PFSK-1 (cell line): ENCODE data around the gene MGST2.

Source experiments
- POLR2AphosphoS5 ChIP-seq: IDR thresholded peaks from 2 replicates; pipeline ENCODE4 v1.6.1; 2012; ENCODE audit warnings: low read depth, mild to moderate bottlenecking, control low read depth, low read length, moderate library complexity
- TAF1 ChIP-seq: IDR thresholded peaks from 2 replicates; pipeline ENCODE4 v1.6.1; 2012; ENCODE audit warnings: low read length, control low read depth, borderline replicate concordance; ENCODE audit not compliant: insufficient read depth
- TF ChIP-seq, protein P1 (sequence below), 2 experiments: IDR thresholded peaks; 2 replicates each; pipeline versions ENCODE4 v1.6.1 to v1.8.0; 2011 to 2012; ENCODE audit warnings: low read depth in 2 of 2, low read length in 2 of 2, control low read depth in 1 of 2, inconsistent platforms in 1 of 2, mild to moderate bottlenecking in 1 of 2, moderate library complexity in 1 of 2; ENCODE audit not compliant: insufficient read depth in 1 of 2

DNA sequence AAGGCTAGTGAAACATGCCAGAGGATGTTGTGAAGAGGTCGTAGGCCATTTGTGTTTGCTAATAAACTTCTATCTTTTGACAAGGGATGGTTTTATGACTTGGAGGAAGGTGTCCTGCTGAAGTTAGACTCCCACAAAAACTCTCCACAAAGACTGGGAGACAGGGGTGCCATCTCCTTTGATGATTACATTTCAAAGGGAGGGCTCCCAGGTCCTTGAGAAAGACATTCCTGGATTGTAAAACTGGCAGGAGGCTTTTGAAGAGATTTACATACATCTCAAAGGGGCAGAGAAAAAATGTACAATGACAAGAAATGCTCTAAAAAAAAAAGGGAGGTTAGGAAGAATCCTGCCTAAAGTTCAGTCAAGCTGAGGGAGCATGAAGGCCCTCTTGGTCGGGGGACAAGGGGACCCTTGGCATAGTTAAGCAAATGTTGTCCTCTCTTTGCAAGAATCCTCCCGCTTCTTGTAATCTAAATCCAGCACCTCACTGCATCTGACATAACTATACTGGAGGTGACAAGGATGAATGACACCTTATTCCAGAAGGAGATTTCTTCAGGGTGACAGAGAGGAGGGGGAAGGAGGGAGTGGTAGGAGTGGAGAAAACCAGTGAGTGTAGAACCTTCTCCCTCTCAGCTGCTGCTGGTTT is 41.1 kb upstream of the MGST2 start:
- TF ChIP-seq TAF1 (no peak), POLR2AphosphoS5 (no peak)
- TF ChIP-seq, protein P1, sequence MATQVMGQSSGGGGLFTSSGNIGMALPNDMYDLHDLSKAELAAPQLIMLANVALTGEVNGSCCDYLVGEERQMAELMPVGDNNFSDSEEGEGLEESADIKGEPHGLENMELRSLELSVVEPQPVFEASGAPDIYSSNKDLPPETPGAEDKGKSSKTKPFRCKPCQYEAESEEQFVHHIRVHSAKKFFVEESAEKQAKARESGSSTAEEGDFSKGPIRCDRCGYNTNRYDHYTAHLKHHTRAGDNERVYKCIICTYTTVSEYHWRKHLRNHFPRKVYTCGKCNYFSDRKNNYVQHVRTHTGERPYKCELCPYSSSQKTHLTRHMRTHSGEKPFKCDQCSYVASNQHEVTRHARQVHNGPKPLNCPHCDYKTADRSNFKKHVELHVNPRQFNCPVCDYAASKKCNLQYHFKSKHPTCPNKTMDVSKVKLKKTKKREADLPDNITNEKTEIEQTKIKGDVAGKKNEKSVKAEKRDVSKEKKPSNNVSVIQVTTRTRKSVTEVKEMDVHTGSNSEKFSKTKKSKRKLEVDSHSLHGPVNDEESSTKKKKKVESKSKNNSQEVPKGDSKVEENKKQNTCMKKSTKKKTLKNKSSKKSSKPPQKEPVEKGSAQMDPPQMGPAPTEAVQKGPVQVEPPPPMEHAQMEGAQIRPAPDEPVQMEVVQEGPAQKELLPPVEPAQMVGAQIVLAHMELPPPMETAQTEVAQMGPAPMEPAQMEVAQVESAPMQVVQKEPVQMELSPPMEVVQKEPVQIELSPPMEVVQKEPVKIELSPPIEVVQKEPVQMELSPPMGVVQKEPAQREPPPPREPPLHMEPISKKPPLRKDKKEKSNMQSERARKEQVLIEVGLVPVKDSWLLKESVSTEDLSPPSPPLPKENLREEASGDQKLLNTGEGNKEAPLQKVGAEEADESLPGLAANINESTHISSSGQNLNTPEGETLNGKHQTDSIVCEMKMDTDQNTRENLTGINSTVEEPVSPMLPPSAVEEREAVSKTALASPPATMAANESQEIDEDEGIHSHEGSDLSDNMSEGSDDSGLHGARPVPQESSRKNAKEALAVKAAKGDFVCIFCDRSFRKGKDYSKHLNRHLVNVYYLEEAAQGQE (IDR thresholded peaks at IDR 0.05; ENCODE audit: insufficient read depth in 1 of 2, low read depth in 2 of 2, low read length in 2 of 2) = no peak
